ENCODE measurements around the gene ANXA11. TPM values are rescaled to one million over a fixed set of nuclear protein-coding genes. Genes with fewer than 3 reads are reported as not detected.
A peak's percentile ranks its signal among the peaks of the same experiment; 100 is the strongest.
"Not testable (repeated sequence)": the region's sequence is repeated elsewhere in the genome, so short reads cannot be mapped to it uniquely, and the experiment has no call there.

ANXA11 gene
- total and polyA plus RNA-seq, 3 experiments from 2014 or later: 211 to 292 (median 217) TPM

DNA sequence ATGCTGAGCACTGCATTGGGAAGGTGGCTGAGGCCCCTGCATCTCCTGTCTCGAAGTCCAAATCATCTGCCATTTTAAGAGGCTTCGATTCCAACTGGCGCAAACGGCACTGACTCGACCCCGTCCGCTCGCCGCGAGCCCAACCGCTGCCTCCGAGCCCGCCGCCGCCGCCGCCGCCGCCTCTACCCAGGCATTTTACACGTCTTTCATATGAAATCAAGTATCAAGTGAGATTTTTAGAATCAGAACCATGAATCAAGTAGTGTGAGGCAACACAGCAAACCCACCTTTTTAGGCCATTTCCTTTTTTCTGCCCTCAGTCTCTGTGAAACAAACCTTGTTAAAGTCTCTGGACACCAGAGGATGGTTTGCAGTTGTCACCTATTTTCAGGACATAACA lies 42.3 kb upstream of the ANXA11 start:
- H3K4me1 Mint-ChIP-seq; H3K36me3 Mint-ChIP-seq; H3K9me3 ChIP-seq (ENCODE audit: low read length); H3K9me3 Mint-ChIP-seq; H3K27ac Mint-ChIP-seq; H3K4me1 ChIP-seq (ENCODE audit: insufficient read depth, low read length); CTCF ChIA-PET; DNase-seq; H3K4me3 ChIP-seq (ENCODE audit: low read length); H3K36me3 ChIP-seq (ENCODE audit: insufficient read depth, low read length); H3K4me3 Mint-ChIP-seq; H3K27ac ChIP-seq (ENCODE audit: low read depth, low read length); H3K27me3 ChIP-seq (ENCODE audit: insufficient read depth, low read length, poor library complexity, severe bottlenecking); POLR2A ChIA-PET: not testable (repeated sequence)
- peaks cover 4 to 17% of the 10 kb centered on the region in 2 donors for H3K27me3 Mint-ChIP-seq

DNA sequence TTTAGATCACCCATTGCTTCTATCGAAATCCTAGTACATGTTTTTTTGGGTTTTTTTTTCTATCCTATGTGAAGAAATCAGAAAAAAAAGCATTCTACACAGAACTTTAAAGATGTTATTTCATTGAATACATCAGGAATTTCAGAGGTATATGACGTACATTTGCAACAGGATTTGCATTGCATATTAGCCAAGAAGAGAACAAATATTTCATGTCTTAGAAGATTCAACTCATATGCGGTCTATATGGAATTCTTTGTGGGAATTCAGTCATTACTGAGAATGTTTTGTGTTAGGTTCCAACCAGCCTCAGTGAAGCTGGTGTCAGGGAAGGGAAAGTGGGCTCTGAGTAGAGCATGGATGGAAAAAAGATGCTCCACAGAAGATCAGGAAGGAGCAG lies 39.0 kb upstream of the ANXA11 start:
- H3K4me3 Mint-ChIP-seq; H3K27ac ChIP-seq (ENCODE audit: low read depth, low read length); H3K36me3 ChIP-seq (ENCODE audit: insufficient read depth, low read length); H3K27ac Mint-ChIP-seq; H3K4me3 ChIP-seq (ENCODE audit: low read length); H3K9me3 Mint-ChIP-seq; H3K36me3 Mint-ChIP-seq; CTCF ChIA-PET; H3K4me1 Mint-ChIP-seq; POLR2A ChIA-PET; H3K4me1 ChIP-seq (ENCODE audit: insufficient read depth, low read length); H3K27me3 ChIP-seq (ENCODE audit: insufficient read depth, low read length, poor library complexity, severe bottlenecking); DNase-seq; H3K9me3 ChIP-seq (ENCODE audit: low read length): not testable (repeated sequence)
- H3K27me3 Mint-ChIP-seq: peaks cover 2 to 17% of the 10 kb centered on the region in 2 donors

DNA sequence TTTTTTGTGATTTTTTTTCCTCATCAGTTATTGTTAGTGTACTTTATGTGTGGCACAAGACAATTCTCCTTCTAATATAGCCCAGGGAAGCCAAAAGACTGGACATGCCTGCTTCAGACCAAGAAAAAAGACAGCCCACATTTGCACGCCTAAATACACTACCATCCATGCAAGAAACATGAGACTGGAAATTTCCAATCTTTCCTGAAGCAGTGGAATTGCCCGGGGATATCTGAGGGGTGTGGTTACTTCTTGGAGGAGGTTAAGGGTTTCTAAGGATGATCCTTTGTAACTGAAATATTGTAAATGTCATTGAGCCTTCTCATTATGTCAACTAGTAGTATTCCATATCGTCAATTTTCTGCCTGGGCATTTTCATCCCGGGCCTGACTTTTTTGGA lies 37.0 kb upstream of the ANXA11 start:
- H3K27me3 Mint-ChIP-seq: peaks cover 2 to 17% of the 10 kb centered on the region in 2 donors
- H3K27me3 ChIP-seq (ENCODE audit: insufficient read depth, low read length, poor library complexity, severe bottlenecking); H3K4me3 Mint-ChIP-seq; H3K9me3 ChIP-seq (ENCODE audit: low read length); CTCF ChIA-PET; H3K36me3 Mint-ChIP-seq; H3K9me3 Mint-ChIP-seq; POLR2A ChIA-PET; H3K36me3 ChIP-seq (ENCODE audit: insufficient read depth, low read length); H3K27ac Mint-ChIP-seq; H3K4me1 ChIP-seq (ENCODE audit: insufficient read depth, low read length); H3K4me1 Mint-ChIP-seq; H3K4me3 ChIP-seq (ENCODE audit: low read length); DNase-seq; H3K27ac ChIP-seq (ENCODE audit: low read depth, low read length): not testable (repeated sequence)

DNA sequence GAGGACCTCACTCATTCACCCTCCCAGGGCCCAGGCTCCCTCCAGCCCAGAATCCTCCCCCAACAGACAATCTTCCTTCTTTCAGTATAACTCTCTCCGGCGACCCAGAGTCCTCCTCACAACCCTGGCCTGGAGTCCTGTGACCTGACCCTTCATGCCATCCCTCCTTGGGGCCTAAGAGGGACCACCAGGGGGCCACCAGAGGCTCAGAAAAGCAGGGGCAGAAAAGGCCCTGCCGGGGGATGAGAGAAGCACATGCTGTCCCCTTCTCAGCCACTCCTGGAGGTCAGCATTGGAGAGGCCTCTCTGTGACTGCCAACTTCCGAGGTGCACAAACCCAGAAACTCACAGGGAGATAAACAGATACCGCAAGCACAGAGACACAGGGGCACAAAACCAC lies 31.1 kb upstream of the ANXA11 start:
- H3K4me3 ChIP-seq (ENCODE audit: low read length); H3K9me3 ChIP-seq (ENCODE audit: low read length); H3K9me3 Mint-ChIP-seq; H3K27ac ChIP-seq (ENCODE audit: low read depth, low read length); H3K36me3 ChIP-seq (ENCODE audit: insufficient read depth, low read length); CTCF ChIA-PET; POLR2A ChIA-PET; H3K27me3 ChIP-seq (ENCODE audit: insufficient read depth, low read length, poor library complexity, severe bottlenecking); H3K4me1 Mint-ChIP-seq; DNase-seq; H3K27ac Mint-ChIP-seq; H3K4me3 Mint-ChIP-seq; H3K4me1 ChIP-seq (ENCODE audit: insufficient read depth, low read length); H3K36me3 Mint-ChIP-seq; H3K27me3 Mint-ChIP-seq: not testable (repeated sequence)

DNA sequence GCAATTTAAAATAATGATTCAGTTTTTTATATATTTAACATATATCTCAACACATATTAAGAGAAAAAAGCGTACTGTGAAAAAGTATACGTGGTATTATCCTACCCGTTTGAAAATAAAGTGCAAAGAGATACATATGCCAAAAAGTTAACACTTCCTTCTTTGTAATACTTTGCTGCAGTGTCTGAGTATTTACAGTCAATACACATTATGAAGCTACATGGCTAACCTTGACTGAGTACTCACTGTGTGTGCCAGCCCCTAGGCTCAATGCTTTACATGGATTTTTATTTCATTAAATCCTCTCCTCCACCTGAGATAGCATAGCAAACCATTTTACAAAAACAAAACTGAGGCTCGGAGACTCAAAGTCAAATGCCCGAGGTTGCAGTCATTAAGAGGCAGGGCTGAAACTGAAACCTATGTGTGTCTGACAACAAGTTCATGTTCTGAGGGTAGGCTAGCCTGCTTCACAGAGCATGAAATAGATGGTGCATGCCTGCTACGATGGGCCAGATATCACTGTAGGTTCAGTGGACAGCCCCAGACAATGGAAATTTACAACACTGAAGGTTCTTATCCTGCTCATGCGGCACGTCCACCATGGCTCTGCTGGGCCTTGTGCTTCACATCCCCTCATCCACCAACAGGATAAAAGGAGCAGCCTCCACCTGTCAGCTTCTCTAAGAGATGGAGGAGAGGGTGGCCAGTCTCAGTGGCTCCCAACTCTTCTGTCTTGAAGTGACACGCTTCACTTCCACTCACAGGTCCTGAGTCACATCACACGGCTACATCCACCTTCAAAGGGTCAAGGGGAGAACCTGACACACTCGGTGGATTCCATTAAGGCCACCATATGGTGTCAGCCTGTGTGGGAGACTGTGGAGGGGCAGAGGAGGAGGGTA lies 29.2 kb upstream of the ANXA11 start:
- H3K9me3 ChIP-seq (ENCODE audit: low read length); H3K36me3 ChIP-seq (ENCODE audit: insufficient read depth, low read length); H3K4me1 Mint-ChIP-seq; H3K27ac ChIP-seq (ENCODE audit: low read depth, low read length); POLR2A ChIA-PET; H3K36me3 Mint-ChIP-seq; H3K27me3 Mint-ChIP-seq; H3K27ac Mint-ChIP-seq; DNase-seq; CTCF ChIA-PET; H3K9me3 Mint-ChIP-seq; H3K27me3 ChIP-seq (ENCODE audit: insufficient read depth, low read length, poor library complexity, severe bottlenecking); H3K4me1 ChIP-seq (ENCODE audit: insufficient read depth, low read length); H3K4me3 ChIP-seq (ENCODE audit: low read length): not testable (repeated sequence)
- peak overlapping the region in 1 of 7 donors; percentile 17 for H3K4me3 Mint-ChIP-seq

DNA sequence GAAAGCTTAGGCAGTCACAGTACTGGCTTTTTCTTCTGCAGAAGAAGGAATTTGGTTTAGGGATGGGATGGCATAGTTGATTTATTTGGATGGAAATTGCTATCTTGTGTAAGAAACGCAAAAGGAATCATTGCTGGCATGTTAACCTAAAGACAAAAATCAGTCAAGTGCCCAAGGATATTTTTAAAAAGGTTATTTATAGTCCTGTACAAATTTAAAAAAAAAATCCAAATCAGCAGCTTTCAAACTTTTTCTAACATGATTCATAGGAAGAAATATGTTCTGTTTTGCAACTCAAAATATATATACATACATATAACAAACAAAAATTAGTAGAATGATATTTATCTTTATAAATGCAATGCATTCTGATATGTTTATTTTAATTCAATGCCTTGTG lies 28.5 kb upstream of the ANXA11 start:
- H3K4me3 Mint-ChIP-seq; DNase-seq; CTCF ChIA-PET; POLR2A ChIA-PET; H3K4me1 ChIP-seq (ENCODE audit: insufficient read depth, low read length); H3K36me3 Mint-ChIP-seq; H3K4me3 ChIP-seq (ENCODE audit: low read length); H3K9me3 Mint-ChIP-seq; H3K27ac Mint-ChIP-seq; H3K9me3 ChIP-seq (ENCODE audit: low read length); H3K27me3 ChIP-seq (ENCODE audit: insufficient read depth, low read length, poor library complexity, severe bottlenecking); H3K27ac ChIP-seq (ENCODE audit: low read depth, low read length); H3K4me1 Mint-ChIP-seq; H3K27me3 Mint-ChIP-seq; H3K36me3 ChIP-seq (ENCODE audit: insufficient read depth, low read length): not testable (repeated sequence)

DNA sequence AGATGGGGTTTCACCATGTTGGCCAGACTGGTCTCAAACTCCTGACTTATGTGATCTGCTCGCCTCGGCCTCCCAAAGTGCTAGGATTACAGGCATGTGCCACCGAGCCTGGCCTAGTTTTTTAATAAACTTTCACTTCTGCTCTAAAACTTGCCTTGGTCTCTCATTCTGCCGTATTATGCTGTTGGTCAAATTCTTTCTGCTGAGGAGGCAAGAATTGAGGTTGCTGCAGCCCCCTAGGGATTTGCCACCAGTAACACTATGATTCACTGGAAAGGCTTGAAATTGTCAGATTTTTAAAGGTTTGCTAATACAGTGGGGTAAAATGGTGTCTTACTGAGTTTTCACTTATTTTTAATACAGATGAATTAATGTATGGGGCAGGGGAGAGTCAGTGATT lies 21.4 kb upstream of the ANXA11 start:
- H3K36me3 Mint-ChIP-seq; CTCF ChIA-PET; H3K36me3 ChIP-seq (ENCODE audit: insufficient read depth, low read length); H3K9me3 Mint-ChIP-seq; DNase-seq; H3K9me3 ChIP-seq (ENCODE audit: low read length); H3K4me1 Mint-ChIP-seq; H3K4me3 Mint-ChIP-seq; H3K27ac ChIP-seq (ENCODE audit: low read depth, low read length); H3K27me3 ChIP-seq (ENCODE audit: insufficient read depth, low read length, poor library complexity, severe bottlenecking); H3K27ac Mint-ChIP-seq; H3K27me3 Mint-ChIP-seq; POLR2A ChIA-PET; H3K4me1 ChIP-seq (ENCODE audit: insufficient read depth, low read length); H3K4me3 ChIP-seq (ENCODE audit: low read length): not testable (repeated sequence)

DNA sequence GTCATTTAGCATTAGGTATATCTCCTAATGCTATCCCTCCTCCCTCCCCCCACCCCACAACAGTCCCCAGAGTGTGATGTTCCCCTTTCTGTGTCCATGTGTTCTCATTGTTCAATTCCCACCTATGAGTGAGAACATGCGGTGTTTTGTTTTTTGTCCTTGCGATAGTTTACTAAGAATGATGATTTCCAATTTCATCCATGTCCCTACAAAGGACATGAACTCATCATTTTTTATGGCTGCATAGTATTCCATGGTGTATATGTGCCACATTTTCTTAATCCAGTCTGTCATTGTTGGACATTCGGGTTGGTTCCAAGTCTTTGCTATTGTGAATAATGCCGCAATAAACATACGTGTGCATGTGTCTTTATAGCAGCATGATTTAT lies 17.7 kb upstream of the ANXA11 start:
- CTCF ChIA-PET: interaction anchor here (1.0 to 3.5 kb wide), 10 partner anchors 15 to 81 kb away, joined by 3 to 62 read pairs (median 6); no protein-coding TSS in a partner anchor
- H3K27ac ChIP-seq (ENCODE audit: low read depth, low read length); H3K36me3 Mint-ChIP-seq; DNase-seq; H3K4me3 Mint-ChIP-seq; H3K9me3 Mint-ChIP-seq; H3K4me1 ChIP-seq (ENCODE audit: insufficient read depth, low read length); H3K9me3 ChIP-seq (ENCODE audit: low read length); H3K36me3 ChIP-seq (ENCODE audit: insufficient read depth, low read length); H3K27me3 ChIP-seq (ENCODE audit: insufficient read depth, low read length, poor library complexity, severe bottlenecking); H3K4me1 Mint-ChIP-seq; H3K4me3 ChIP-seq (ENCODE audit: low read length); H3K27ac Mint-ChIP-seq; H3K27me3 Mint-ChIP-seq: not testable (repeated sequence)
- POLR2A ChIA-PET: interaction anchor here (1.5 kb wide), 1 partner anchor 79 kb away, joined by 15 read pairs; no protein-coding TSS in a partner anchor

DNA sequence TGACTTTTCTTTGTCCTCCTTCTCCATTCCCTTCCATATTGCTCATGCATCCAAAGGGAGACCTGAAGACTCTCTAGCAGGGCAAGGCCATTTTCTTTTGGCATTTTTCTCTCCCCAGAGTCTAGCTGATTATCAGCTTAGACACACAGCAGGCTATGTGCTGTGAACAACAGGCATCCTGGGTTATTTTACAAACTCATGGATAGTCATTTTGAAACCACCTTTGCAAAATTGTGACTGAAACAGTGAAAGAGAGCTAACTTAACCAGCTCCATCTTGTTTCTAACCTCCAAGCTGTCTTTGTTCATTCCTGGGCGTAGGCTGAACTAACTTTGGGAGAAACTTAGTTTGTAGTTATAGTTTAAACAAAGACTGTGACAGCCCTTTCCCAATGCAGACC lies 13.5 kb upstream of the ANXA11 start:
- H3K27ac Mint-ChIP-seq; H3K36me3 Mint-ChIP-seq; H3K4me3 ChIP-seq (ENCODE audit: low read length); H3K4me1 Mint-ChIP-seq; H3K27me3 Mint-ChIP-seq; H3K4me1 ChIP-seq (ENCODE audit: insufficient read depth, low read length); H3K36me3 ChIP-seq (ENCODE audit: insufficient read depth, low read length); H3K27me3 ChIP-seq (ENCODE audit: insufficient read depth, low read length, poor library complexity, severe bottlenecking); DNase-seq; H3K4me3 Mint-ChIP-seq; H3K9me3 Mint-ChIP-seq; H3K27ac ChIP-seq (ENCODE audit: low read depth, low read length); H3K9me3 ChIP-seq (ENCODE audit: low read length); POLR2A ChIA-PET: not testable (repeated sequence)
- CTCF ChIA-PET: interaction anchor here (2.4 kb wide), 1 partner anchor 75 kb away, joined by 11 read pairs; no protein-coding TSS in a partner anchor
